GM12864 (cell line): ENCODE results near the gene ECM1.
A peak's percentile ranks its signal among the peaks of the same experiment; 100 is the strongest.

ENCODE experiments used
- DNase-seq: peaks from one replicate; pipeline ENCODE4 v3.0.0-alpha.2; 2011; ENCODE audit warnings: low read depth
- H3K4me3 ChIP-seq: 2 replicates; pipeline ENCODE4 v1.5.1; 2011; ENCODE audit warnings: mild to moderate bottlenecking, low read depth, low read length, control low read depth
- CTCF ChIP-seq: IDR thresholded peaks from 2 replicates; pipeline ENCODE4 v1.5.1; 2011; ENCODE audit warnings: low read depth, mild to moderate bottlenecking, moderate library complexity, low read length, control low read depth, inconsistent platforms; ENCODE audit errors: missing control alignments

The ECM1 gene

GRCh38 chr1:150558303-150558704 lies 50.4 kb downstream of the ECM1 start:
- TF ChIP-seq CTCF = no peak

DNA sequence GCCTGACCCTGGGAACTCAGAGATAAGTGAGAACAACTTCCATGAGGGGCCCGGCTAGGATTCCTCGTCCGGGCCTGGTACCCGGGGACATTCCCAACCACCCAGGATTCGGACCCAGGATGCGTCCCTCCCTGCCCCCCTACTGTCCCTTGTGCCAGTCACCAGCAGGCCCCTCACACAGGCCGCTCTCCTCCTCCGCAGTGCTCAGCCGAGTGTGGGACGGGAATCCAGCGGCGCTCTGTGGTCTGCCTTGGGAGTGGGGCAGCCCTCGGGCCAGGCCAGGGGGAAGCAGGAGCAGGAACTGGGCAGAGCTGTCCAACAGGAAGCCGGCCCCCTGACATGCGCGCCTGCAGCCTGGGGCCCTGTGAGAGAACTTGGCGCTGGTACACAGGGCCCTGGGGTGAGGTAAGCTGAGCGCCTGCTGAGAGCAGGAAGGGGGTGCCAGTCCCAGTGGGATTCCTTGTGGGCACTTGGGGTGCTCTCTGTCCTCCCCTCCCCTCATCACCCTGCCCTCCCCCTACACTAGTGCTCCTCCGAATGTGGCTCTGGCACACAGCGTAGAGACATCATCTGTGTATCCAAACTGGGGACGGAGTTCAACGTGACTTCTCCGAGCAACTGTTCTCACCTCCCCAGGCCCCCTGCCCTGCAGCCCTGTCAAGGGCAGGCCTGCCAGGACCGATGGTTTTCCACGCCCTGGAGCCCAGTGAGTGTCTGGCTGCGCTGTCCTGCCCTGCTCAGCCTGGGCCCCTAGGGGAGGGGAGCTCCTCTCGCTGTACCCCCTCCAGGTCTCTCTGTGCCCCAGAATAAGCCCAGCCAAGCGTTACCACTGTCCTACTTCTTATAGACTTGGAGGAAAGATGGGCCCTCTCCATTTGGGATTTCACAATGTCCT lies 51.1 kb downstream of the ECM1 start:
- no peak for DNase-seq
- no peak overlapping the region for H3K4me3 ChIP-seq

More at GRCh38 chr1:150558303-150558704, 50.4 kb downstream of the ECM1 start:
- DNase-seq = no peak
- no peak overlapping the region for H3K4me3 ChIP-seq

DNA sequence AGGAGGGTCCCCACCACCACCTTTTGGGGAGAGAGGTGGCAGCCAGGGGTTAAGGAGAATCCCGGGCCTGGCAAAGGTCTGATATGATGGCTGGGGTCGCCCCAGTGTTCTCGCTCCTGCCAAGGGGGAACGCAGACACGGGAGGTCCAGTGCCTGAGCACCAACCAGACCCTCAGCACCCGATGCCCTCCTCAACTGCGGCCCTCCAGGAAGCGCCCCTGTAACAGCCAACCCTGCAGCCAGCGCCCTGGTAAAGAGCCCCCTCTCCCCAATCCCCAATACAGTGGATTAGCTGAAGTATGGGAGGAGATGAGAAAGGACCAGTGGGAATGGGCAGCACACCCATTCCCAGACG lies 51.7 kb downstream of the ECM1 start:
- H3K4me3 ChIP-seq = no peak overlapping the region
- TF ChIP-seq CTCF = no peak
- no peak for DNase-seq

More for the DNA sequence above, 51.1 kb downstream of the ECM1 start:
- no peak for TF ChIP-seq CTCF

GRCh38 chr1:150560011-150560438 lies 52.1 kb downstream of the ECM1 start:
- H3K4me3 ChIP-seq = 0 out of 2 replicates have a peak overlapping the region, but pooled peaks have one; percentile 59
- no peak for DNase-seq

GRCh38 chr1:150560576-150561253 lies 52.8 kb downstream of the ECM1 start:
- H3K4me3 ChIP-seq = peak overlapping the region; percentile 59
- TF ChIP-seq CTCF = peak; percentile 88
- DNase-seq = peak; percentile 70

More at GRCh38 chr1:150560011-150560438, 52.1 kb downstream of the ECM1 start:
- TF ChIP-seq CTCF = peak; percentile 98

DNA sequence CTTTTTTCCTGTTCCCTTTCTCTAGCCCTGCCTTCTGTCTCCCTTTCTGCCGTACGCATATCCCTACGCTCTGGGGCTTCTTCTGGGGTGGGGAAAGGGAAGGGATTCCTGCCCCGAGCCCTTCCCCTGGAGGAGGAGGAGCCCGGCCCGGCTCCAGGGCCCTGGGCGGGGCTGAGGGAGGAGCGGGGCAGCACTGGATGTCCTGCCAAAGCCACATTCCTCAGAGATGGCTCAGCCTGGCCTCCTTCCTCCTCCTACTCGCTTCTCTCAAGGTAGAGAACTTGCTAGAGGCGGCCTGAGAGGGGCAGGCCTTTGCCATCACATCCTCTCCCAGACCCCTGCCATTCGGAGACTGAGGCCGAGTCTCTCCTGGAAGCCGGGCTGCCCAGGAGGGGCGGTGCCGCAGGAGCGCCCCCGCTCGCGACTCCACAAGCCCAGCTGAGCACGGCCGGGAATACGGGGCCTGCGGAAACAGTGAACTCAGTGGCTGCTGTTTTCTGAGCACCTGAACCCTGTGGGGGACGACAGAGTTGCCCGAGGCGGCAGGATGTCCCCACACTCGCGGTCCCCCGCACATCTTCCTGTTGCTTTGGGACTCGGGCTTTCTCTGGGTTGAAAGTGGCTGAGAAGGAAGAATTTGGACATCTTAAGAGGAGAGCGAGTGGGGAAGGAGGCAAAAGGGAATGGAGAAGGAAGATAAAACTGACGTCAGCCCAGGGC lies 53.5 kb downstream of the ECM1 start:
- TF ChIP-seq CTCF = no peak
- DNase-seq = no peak
- peak overlapping the region; percentile 59 for H3K4me3 ChIP-seq
